ENCODE results near the gene NINL. TPM values are rescaled to one million over a fixed set of nuclear protein-coding genes. Genes with fewer than 3 reads are reported as not detected.

The NINL gene
- total and polyA plus RNA-seq, 2 of the 4 experiments (the other 2 are of a cell fraction), result 3.0 to 10.4 TPM

DNA sequence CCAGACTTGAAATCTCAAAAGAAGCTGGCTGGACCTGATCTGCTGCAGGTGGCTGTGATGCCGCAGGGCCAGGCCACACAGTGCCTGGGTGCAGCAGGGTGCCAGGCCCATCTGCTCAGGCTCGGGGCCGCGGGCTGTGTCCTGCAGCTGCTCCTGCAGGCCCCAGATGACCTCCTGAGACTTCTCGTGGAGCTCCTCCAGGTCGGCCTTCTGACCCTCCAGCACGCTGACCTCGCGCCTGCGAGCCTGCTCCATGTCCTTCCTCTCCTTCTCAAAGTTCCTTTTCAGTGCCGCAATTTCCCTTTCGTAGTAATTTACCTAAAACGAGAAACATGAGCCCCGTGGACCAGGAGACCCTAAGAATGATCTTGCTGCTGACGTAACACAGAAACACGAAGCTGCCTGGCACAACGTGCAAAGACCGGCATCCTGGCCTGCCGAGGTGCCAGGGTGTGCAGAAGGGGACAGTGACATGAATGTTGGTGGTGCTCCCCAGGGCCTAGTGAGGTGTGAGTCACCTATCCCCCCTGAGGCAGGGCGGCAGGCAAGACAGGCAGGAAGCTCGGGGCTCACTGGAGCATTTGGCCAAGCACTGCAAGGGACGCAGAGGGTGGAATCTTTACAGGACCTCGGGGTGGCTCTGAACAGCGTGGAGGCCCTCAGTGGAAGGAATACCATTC, 106.3 kb downstream of the NINL start:
- H3K27me3 ChIP-seq (ENCODE audit: control insufficient read depth, insufficient read depth, low read length), result no peaks in the 10 kb centered on the region
- H3K9me3 ChIP-seq (ENCODE audit: control insufficient read depth, insufficient read depth, low read length), result no peaks in the 10 kb centered on the region
- no TSS peak for BruUV-seq (replicated peaks)
- no peak overlapping the region for H2BK120ac ChIP-seq (ENCODE audit: low read depth, low read length)
- no peak overlapping the region for H2AFZ ChIP-seq (replicated peaks; ENCODE audit: low read length, poor library complexity)
- H2BK15ac ChIP-seq (ENCODE audit: low read depth, low read length), result no peak overlapping the region
- no peak overlapping the region for H3K9ac ChIP-seq (ENCODE audit: low read depth, low read length)
- H3K36me3 ChIP-seq (ENCODE audit: control insufficient read depth, insufficient read depth, low read length), result peaks cover 48% of the 10 kb centered on the region
- H3K4me3 ChIP-seq (ENCODE audit: insufficient read depth, low read depth, low read length), result no peak overlapping the region
- ATAC-seq (ENCODE audit: low read depth) (no peak), DNase-seq (no peak)
- H3K79me1 ChIP-seq (ENCODE audit: low read depth in 1 of 2, low read length in 2 of 2), result no peaks in the 10 kb centered on the region
- no peak overlapping the region for H4K91ac ChIP-seq (ENCODE audit: insufficient read depth, low read depth, low read length)
- ChIA-PET POLR2A (ENCODE audit: unreplicated experiment) (no interaction called here), CTCF (no interaction called here)
- no peak overlapping the region for H4K5ac ChIP-seq (ENCODE audit: low read depth, low read length)
- WGBS, 2 experiments (ENCODE audit: extremely low coverage in 2 of 2, insufficient read length in 1 of 2), result 92% methylated on average over 11 of the region's 24 CpGs; no CpG with 5 or more reads in 1 of the 2 experiments
- no peak overlapping the region for H3K18ac ChIP-seq (ENCODE audit: low read depth, low read length)
- no peaks in the 10 kb centered on the region for H3K4me1 ChIP-seq (ENCODE audit: control insufficient read depth, insufficient read depth, low read length)
- intact Hi-C loops (cut with micrococcal nuclease), result no loop called here
- TF ChIP-seq FOS (IDR thresholded peaks at IDR 0.05; ENCODE audit: low read depth, low read length) (no peak), POLR2A (IDR thresholded peaks at IDR 0.05; ENCODE audit: low read depth, low read length) (no peak), BHLHE40 (IDR thresholded peaks at IDR 0.05; ENCODE audit: low read depth, low read length) (no peak), MAZ (IDR thresholded peaks at IDR 0.05; ENCODE audit: borderline replicate concordance, low read depth, low read length) (no peak), CEBPB (IDR thresholded peaks at IDR 0.05; ENCODE audit: low read depth, low read length) (no peak), NFE2L2 (IDR thresholded peaks at IDR 0.05; ENCODE audit: low read depth, low read length) (no peak)
- TF ChIP-seq, protein P1, sequence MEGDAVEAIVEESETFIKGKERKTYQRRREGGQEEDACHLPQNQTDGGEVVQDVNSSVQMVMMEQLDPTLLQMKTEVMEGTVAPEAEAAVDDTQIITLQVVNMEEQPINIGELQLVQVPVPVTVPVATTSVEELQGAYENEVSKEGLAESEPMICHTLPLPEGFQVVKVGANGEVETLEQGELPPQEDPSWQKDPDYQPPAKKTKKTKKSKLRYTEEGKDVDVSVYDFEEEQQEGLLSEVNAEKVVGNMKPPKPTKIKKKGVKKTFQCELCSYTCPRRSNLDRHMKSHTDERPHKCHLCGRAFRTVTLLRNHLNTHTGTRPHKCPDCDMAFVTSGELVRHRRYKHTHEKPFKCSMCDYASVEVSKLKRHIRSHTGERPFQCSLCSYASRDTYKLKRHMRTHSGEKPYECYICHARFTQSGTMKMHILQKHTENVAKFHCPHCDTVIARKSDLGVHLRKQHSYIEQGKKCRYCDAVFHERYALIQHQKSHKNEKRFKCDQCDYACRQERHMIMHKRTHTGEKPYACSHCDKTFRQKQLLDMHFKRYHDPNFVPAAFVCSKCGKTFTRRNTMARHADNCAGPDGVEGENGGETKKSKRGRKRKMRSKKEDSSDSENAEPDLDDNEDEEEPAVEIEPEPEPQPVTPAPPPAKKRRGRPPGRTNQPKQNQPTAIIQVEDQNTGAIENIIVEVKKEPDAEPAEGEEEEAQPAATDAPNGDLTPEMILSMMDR (conservative IDR thresholded peaks at IDR 0.05; ENCODE audit: low read depth, low read length), result no peak
- H4K8ac ChIP-seq (ENCODE audit: low read depth in 2 of 2, low read length in 2 of 2), result no peak overlapping the region
- no peaks in the 10 kb centered on the region for H4K20me1 ChIP-seq (ENCODE audit: insufficient read depth, low read length)
- dilution Hi-C loops (cut with HindIII; ENCODE audit: low sequenced_read_pairs, unreplicated experiment), result no loop called here
- no peak overlapping the region for H2BK5ac ChIP-seq (ENCODE audit: low read depth, low read length, poor library complexity, severe bottlenecking)
- H3K27ac ChIP-seq (ENCODE audit: insufficient read depth, low read length), result no peak overlapping the region
- H3K9me1 ChIP-seq (ENCODE audit: insufficient read depth, low read length), result no peaks in the 10 kb centered on the region
- no peak overlapping the region for H2AK9ac ChIP-seq (replicated peaks; ENCODE audit: low read depth, low read length, poor library complexity)
- no peak overlapping the region for H2BK20ac ChIP-seq (ENCODE audit: low read depth, low read length)
- H3K56ac ChIP-seq (ENCODE audit: extremely low read depth, insufficient read depth, low read length), result no peak overlapping the region
- in situ Hi-C loops (cut with MboI; ENCODE audit: low sequenced_read_pairs), result no loop called here
- no peak overlapping the region for H3K14ac ChIP-seq (replicated peaks; ENCODE audit: low read depth, low read length)
- H3K23ac ChIP-seq (ENCODE audit: low read depth, low read length), result no peak overlapping the region
- H2AK5ac ChIP-seq (ENCODE audit: low read depth, low read length), result no peak overlapping the region
- no peak overlapping the region for H3K4ac ChIP-seq (ENCODE audit: low read depth, low read length)
- no peak overlapping the region for H3K4me2 ChIP-seq (ENCODE audit: low read depth, low read length)
